Activated CD4-positive, alpha-beta memory T cell treated with anti-CD3 and anti-CD28 coated beads, Interleukin-2, amount 10 ng/mL, durations not matched to agents 7 days and 5 days (primary cell): ENCODE measurements around the gene AGR3. TPM values are rescaled to one million over a fixed set of nuclear protein-coding genes. Genes with fewer than 3 reads are reported as not detected.

Source experiments
- CTCF ChIA-PET: fragments of 350-600 bp; sonication (Branson Sonifier 250); formaldehyde crosslinking; loops from one replicate; lab custom pipeline; 2021; ENCODE audit warnings: antibody characterized with exemption, inconsistent platforms; lab: Charles Lee
- POLR2A ChIA-PET: fragments of 350-600 bp; sonication (Branson Sonifier 250); formaldehyde crosslinking; loops from one replicate; lab custom pipeline; 2021; ENCODE audit warnings: antibody characterized with exemption; lab: Charles Lee
- DNase-seq: peaks from one replicate; pipeline ENCODE4 v3.0.0-alpha.2; 2020
- H3K27ac Mint-ChIP-seq: one replicate; pipeline ENCODE4 v1.8.0; 2021; ENCODE audit warnings: mild to moderate bottlenecking, mixed read lengths
- H3K27me3 Mint-ChIP-seq: one replicate; pipeline ENCODE4 v1.8.0; 2021; ENCODE audit warnings: mixed read lengths
- H3K36me3 Mint-ChIP-seq: one replicate; pipeline ENCODE4 v1.8.0; 2021; ENCODE audit warnings: low read depth, mixed read lengths
- H3K4me1 Mint-ChIP-seq: one replicate; pipeline ENCODE4 v1.8.0; 2021; ENCODE audit warnings: mixed read lengths
- H3K4me3 Mint-ChIP-seq: one replicate; pipeline ENCODE4 v1.8.0; 2021; ENCODE audit warnings: mild to moderate bottlenecking, mixed read lengths
- H3K9me3 Mint-ChIP-seq: one replicate; pipeline ENCODE4 v1.8.0; 2021; ENCODE audit warnings: mixed read lengths
- total RNA-seq, 2 experiments: library from RNA; stranded (reverse); gene quantifications; one replicate each; pipeline ENCODE4 v1.2.3, GENCODE V29; 2021

The AGR3 gene
- total RNA-seq, 2 experiments from 2014 or later = not detected

GRCh38 chr7:16845746-16846145 is 36.0 kb downstream of the AGR3 start:
- Mint-ChIP-seq H3K9me3 (no peaks in the 10 kb centered on the region), H3K27me3 (peaks cover 25% of the 10 kb centered on the region), H3K36me3 (no peaks in the 10 kb centered on the region), H3K4me3 (no peak overlapping the region), H3K4me1 (no peaks in the 10 kb centered on the region), H3K27ac (no peak overlapping the region)
- DNase-seq = no peak
- ChIA-PET POLR2A (no interaction called here), CTCF (no interaction called here)

- ChIA-PET CTCF (no interaction called here), POLR2A (no interaction called here)
- no peak overlapping the region for H3K27ac Mint-ChIP-seq
- no peaks in the 10 kb centered on the region for H3K9me3 Mint-ChIP-seq
- peaks cover 10% of the 10 kb centered on the region for H3K27me3 Mint-ChIP-seq
- no peaks in the 10 kb centered on the region for H3K36me3 Mint-ChIP-seq
- no peaks in the 10 kb centered on the region for H3K4me1 Mint-ChIP-seq
- no peak overlapping the region for H3K4me3 Mint-ChIP-seq
- no peak for DNase-seq
Observed at GRCh38 chr7:16841681-16842080, 40.1 kb downstream of the AGR3 start.

GRCh38 chr7:16840094-16840493 is 41.7 kb downstream of the AGR3 start:
- H3K27me3 Mint-ChIP-seq = peaks cover 8% of the 10 kb centered on the region
- no peaks in the 10 kb centered on the region for H3K36me3 Mint-ChIP-seq
- no peaks in the 10 kb centered on the region for H3K4me1 Mint-ChIP-seq
- ChIA-PET POLR2A (no interaction called here), CTCF (interaction anchor here (0.7 to 1.1 kb wide), 3 partner anchors 9 to 137 kb away, joined by 3 read pairs; no protein-coding TSS in a partner anchor)
- H3K9me3 Mint-ChIP-seq = no peaks in the 10 kb centered on the region
- H3K27ac Mint-ChIP-seq = no peak overlapping the region
- H3K4me3 Mint-ChIP-seq = no peak overlapping the region
- DNase-seq = no peak

GRCh38 chr7:16839646-16840045 is 42.1 kb downstream of the AGR3 start:
- no peak overlapping the region for H3K4me3 Mint-ChIP-seq
- ChIA-PET POLR2A (no interaction called here), CTCF (interaction anchor here (0.7 to 1.1 kb wide), 3 partner anchors 9 to 138 kb away, joined by 3 read pairs; no protein-coding TSS in a partner anchor)
- H3K9me3 Mint-ChIP-seq = no peaks in the 10 kb centered on the region
- H3K4me1 Mint-ChIP-seq = no peaks in the 10 kb centered on the region
- no peak for DNase-seq
- peaks cover 8% of the 10 kb centered on the region for H3K27me3 Mint-ChIP-seq
- no peaks in the 10 kb centered on the region for H3K36me3 Mint-ChIP-seq
- H3K27ac Mint-ChIP-seq = no peak overlapping the region

GRCh38 chr7:16838891-16839290 is 42.9 kb downstream of the AGR3 start:
- Mint-ChIP-seq H3K4me3 (no peak overlapping the region), H3K4me1 (no peaks in the 10 kb centered on the region), H3K9me3 (no peaks in the 10 kb centered on the region), H3K36me3 (no peaks in the 10 kb centered on the region), H3K27ac (no peak overlapping the region), H3K27me3 (peaks cover 8% of the 10 kb centered on the region)
- ChIA-PET CTCF (interaction anchor here (1.1 to 1.4 kb wide), 2 partner anchors 8 to 34 kb away, joined by 3 read pairs; partner anchors contain the start of gene AGR2), POLR2A (no interaction called here)
- no peak for DNase-seq

- H3K36me3 Mint-ChIP-seq = no peaks in the 10 kb centered on the region
- no peak overlapping the region for H3K4me3 Mint-ChIP-seq
- no peaks in the 10 kb centered on the region for H3K4me1 Mint-ChIP-seq
- H3K9me3 Mint-ChIP-seq = no peaks in the 10 kb centered on the region
- CTCF ChIA-PET = interaction anchor here (1.4 kb wide), 1 partner anchor 33 kb away, joined by 3 read pairs; the partner anchor contains the start of gene AGR2
- H3K27ac Mint-ChIP-seq = no peak overlapping the region
- no peak for DNase-seq
- peaks cover 8% of the 10 kb centered on the region for H3K27me3 Mint-ChIP-seq
- POLR2A ChIA-PET = no interaction called here
Observed at GRCh38 chr7:16838386-16838785, 43.4 kb downstream of the AGR3 start.

GRCh38 chr7:16836481-16836880 is 45.3 kb downstream of the AGR3 start:
- DNase-seq = no peak
- no peaks in the 10 kb centered on the region for H3K9me3 Mint-ChIP-seq
- no peak overlapping the region for H3K27ac Mint-ChIP-seq
- H3K36me3 Mint-ChIP-seq = no peaks in the 10 kb centered on the region
- CTCF ChIA-PET = no interaction called here
- POLR2A ChIA-PET = no interaction called here
- peaks cover 11% of the 10 kb centered on the region for H3K27me3 Mint-ChIP-seq
- no peaks in the 10 kb centered on the region for H3K4me1 Mint-ChIP-seq
- H3K4me3 Mint-ChIP-seq = no peak overlapping the region

GRCh38 chr7:16833373-16833772 is 48.4 kb downstream of the AGR3 start:
- Mint-ChIP-seq H3K4me3 (no peak overlapping the region), H3K4me1 (no peaks in the 10 kb centered on the region), H3K36me3 (no peaks in the 10 kb centered on the region), H3K27me3 (peaks cover 12% of the 10 kb centered on the region), H3K27ac (no peak overlapping the region), H3K9me3 (no peaks in the 10 kb centered on the region)
- CTCF ChIA-PET = interaction anchor here (0.6 kb wide), 1 partner anchor 205 kb away, joined by 3 read pairs; no protein-coding TSS in a partner anchor
- DNase-seq = no peak
- POLR2A ChIA-PET = no interaction called here

GRCh38 chr7:16826060-16826459 is 55.7 kb downstream of the AGR3 start:
- DNase-seq = no peak
- Mint-ChIP-seq H3K36me3 (no peaks in the 10 kb centered on the region), H3K4me1 (no peaks in the 10 kb centered on the region), H3K27me3 (peaks cover 18% of the 10 kb centered on the region), H3K9me3 (no peaks in the 10 kb centered on the region), H3K4me3 (no peak overlapping the region), H3K27ac (no peak overlapping the region)
- POLR2A ChIA-PET = no interaction called here
- CTCF ChIA-PET = no interaction called here

GRCh38 chr7:16822029-16822428 is 59.8 kb downstream of the AGR3 start:
- POLR2A ChIA-PET = no interaction called here
- no peaks in the 10 kb centered on the region for H3K4me1 Mint-ChIP-seq
- H3K9me3 Mint-ChIP-seq = no peaks in the 10 kb centered on the region
- CTCF ChIA-PET = no interaction called here
- H3K27ac Mint-ChIP-seq = no peak overlapping the region
- no peak overlapping the region for H3K4me3 Mint-ChIP-seq
- peaks cover 7% of the 10 kb centered on the region for H3K27me3 Mint-ChIP-seq
- no peak for DNase-seq
- no peaks in the 10 kb centered on the region for H3K36me3 Mint-ChIP-seq

GRCh38 chr7:16818732-16819131 is 63.1 kb downstream of the AGR3 start:
- H3K27me3 Mint-ChIP-seq = peaks cover 6% of the 10 kb centered on the region
- CTCF ChIA-PET = interaction anchor here (0.7 kb wide), 1 partner anchor 740 kb away, joined by 4 read pairs; no protein-coding TSS in a partner anchor
- no peak for DNase-seq
- no peak overlapping the region for H3K4me3 Mint-ChIP-seq
- POLR2A ChIA-PET = no interaction called here
- no peaks in the 10 kb centered on the region for H3K4me1 Mint-ChIP-seq
- H3K27ac Mint-ChIP-seq = no peak overlapping the region
- H3K9me3 Mint-ChIP-seq = no peaks in the 10 kb centered on the region
- H3K36me3 Mint-ChIP-seq = no peaks in the 10 kb centered on the region

- H3K27me3 Mint-ChIP-seq = peaks cover 7% of the 10 kb centered on the region
- no peak for DNase-seq
- no peaks in the 10 kb centered on the region for H3K4me1 Mint-ChIP-seq
- H3K9me3 Mint-ChIP-seq = no peaks in the 10 kb centered on the region
- no peak overlapping the region for H3K27ac Mint-ChIP-seq
- CTCF ChIA-PET = no interaction called here
- H3K36me3 Mint-ChIP-seq = no peaks in the 10 kb centered on the region
- H3K4me3 Mint-ChIP-seq = no peak overlapping the region
- POLR2A ChIA-PET = no interaction called here
Observed at GRCh38 chr7:16817536-16817935, 64.2 kb downstream of the AGR3 start.

- H3K4me3 Mint-ChIP-seq = no peak overlapping the region
- peaks cover 7% of the 10 kb centered on the region for H3K27me3 Mint-ChIP-seq
- ChIA-PET CTCF (no interaction called here), POLR2A (no interaction called here)
- H3K36me3 Mint-ChIP-seq = no peaks in the 10 kb centered on the region
- DNase-seq = no peak
- H3K4me1 Mint-ChIP-seq = no peaks in the 10 kb centered on the region
- H3K27ac Mint-ChIP-seq = no peak overlapping the region
- no peaks in the 10 kb centered on the region for H3K9me3 Mint-ChIP-seq
Observed at GRCh38 chr7:16816824-16817223, 65.0 kb downstream of the AGR3 start.

- H3K36me3 Mint-ChIP-seq = no peaks in the 10 kb centered on the region
- POLR2A ChIA-PET = no interaction called here
- CTCF ChIA-PET = no interaction called here
- H3K4me1 Mint-ChIP-seq = no peaks in the 10 kb centered on the region
- H3K9me3 Mint-ChIP-seq = no peaks in the 10 kb centered on the region
- no peak overlapping the region for H3K4me3 Mint-ChIP-seq
- no peak overlapping the region for H3K27ac Mint-ChIP-seq
- no peak for DNase-seq
- peaks cover 13% of the 10 kb centered on the region for H3K27me3 Mint-ChIP-seq
Observed at GRCh38 chr7:16815001-16815400, 66.8 kb downstream of the AGR3 start.
